ENCODE data around the gene GRIP1. TPM values are rescaled to one million over a fixed set of nuclear protein-coding genes. Genes with fewer than 3 reads are reported as not detected.

GRIP1 gene
- total and polyA plus RNA-seq, 2 experiments from 2014 or later = 5.1 to 13.7 TPM

DNA sequence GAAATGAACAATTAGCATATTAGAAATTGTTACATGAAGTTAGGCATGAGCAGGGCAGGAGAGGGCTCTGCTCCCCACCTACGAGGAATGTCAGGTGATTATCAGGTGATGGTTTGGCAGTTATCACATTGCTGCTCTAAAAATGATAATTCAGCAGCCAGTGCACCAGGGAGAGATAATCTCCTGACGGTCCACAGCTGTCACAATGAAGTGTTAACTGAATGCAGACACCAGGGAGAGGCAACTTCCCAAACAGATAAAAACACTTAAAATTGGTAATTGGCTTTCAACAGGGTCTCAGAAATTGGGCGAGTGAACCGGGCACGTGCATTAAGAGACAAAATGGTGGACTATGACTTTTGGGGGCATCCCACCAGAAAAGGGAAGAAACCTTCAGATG is 176.0 kb downstream of the GRIP1 start (continued):
- TF ChIP-seq, protein P1, sequence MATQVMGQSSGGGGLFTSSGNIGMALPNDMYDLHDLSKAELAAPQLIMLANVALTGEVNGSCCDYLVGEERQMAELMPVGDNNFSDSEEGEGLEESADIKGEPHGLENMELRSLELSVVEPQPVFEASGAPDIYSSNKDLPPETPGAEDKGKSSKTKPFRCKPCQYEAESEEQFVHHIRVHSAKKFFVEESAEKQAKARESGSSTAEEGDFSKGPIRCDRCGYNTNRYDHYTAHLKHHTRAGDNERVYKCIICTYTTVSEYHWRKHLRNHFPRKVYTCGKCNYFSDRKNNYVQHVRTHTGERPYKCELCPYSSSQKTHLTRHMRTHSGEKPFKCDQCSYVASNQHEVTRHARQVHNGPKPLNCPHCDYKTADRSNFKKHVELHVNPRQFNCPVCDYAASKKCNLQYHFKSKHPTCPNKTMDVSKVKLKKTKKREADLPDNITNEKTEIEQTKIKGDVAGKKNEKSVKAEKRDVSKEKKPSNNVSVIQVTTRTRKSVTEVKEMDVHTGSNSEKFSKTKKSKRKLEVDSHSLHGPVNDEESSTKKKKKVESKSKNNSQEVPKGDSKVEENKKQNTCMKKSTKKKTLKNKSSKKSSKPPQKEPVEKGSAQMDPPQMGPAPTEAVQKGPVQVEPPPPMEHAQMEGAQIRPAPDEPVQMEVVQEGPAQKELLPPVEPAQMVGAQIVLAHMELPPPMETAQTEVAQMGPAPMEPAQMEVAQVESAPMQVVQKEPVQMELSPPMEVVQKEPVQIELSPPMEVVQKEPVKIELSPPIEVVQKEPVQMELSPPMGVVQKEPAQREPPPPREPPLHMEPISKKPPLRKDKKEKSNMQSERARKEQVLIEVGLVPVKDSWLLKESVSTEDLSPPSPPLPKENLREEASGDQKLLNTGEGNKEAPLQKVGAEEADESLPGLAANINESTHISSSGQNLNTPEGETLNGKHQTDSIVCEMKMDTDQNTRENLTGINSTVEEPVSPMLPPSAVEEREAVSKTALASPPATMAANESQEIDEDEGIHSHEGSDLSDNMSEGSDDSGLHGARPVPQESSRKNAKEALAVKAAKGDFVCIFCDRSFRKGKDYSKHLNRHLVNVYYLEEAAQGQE (IDR thresholded peaks at IDR 0.05; ENCODE audit: unreplicated experiment) = no peak
- TF ChIP-seq EZH2phosphoT487 (IDR thresholded peaks at IDR 0.05; ENCODE audit: unreplicated experiment) (no peak), JUNB (IDR thresholded peaks at IDR 0.05; ENCODE audit: unreplicated experiment) (no peak), NANOG (IDR thresholded peaks at IDR 0.05; ENCODE audit: borderline replicate concordance) (no peak)

DNA sequence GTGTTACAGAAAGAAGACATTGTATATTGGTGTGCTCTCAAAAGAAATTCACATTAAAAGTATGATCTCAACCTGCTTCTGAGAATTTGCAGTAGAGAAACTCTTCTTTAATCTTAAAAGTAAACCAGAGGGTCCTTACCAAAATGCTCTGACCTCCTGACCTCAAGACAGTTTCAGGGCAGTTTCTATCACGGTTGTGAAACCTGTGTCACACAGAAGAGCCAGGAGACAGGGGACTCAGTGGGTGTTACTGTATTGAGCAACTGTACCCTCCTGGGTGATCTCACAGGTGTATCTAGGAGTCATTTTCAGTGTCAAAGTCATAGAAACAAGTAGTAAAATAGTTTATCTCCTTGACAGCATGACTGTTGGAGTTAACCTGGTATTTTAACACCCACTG is 178.0 kb downstream of the GRIP1 start:
- Histone ChIP-seq H3K4me2 (no peak overlapping the region), H3K4me3 (no peak overlapping the region), H3K79me2 (replicated peaks; ENCODE audit: insufficient read depth) (no peaks in the 10 kb centered on the region), H3K27me3 (ENCODE audit: insufficient read depth) (no peaks in the 10 kb centered on the region), H3F3A (replicated peaks; ENCODE audit: low read depth) (0 out of 2 replicates have a peak, but pooled peaks cover 5% of the 10 kb centered on the region), H3K4me1 (ENCODE audit: insufficient read depth) (peaks cover 40% of the 10 kb centered on the region), H3K27ac (ENCODE audit: low read depth) (no peak overlapping the region), H4K20me1 (replicated peaks; ENCODE audit: insufficient read depth) (no peaks in the 10 kb centered on the region), H3K9me2 (ENCODE audit: insufficient read depth) (no peaks in the 10 kb centered on the region; the same call in 1 of the 2 replicates), H2AFZ (no peak overlapping the region), H3K36me3 (ENCODE audit: insufficient read depth) (no peaks in the 10 kb centered on the region)
- Mint-ChIP-seq H3K4me3 (no peak overlapping the region), H3K4me1 (peaks cover 50% of the 10 kb centered on the region), H3K36me3 (ENCODE audit: low read depth) (no peaks in the 10 kb centered on the region; the same call in 2 of the 3 replicates), H3K27ac (no peak overlapping the region), H3K9me3 (no peaks in the 10 kb centered on the region), H3K27me3 (ENCODE audit: insufficient read depth, low read depth, poor library complexity) (peaks cover 2% of the 10 kb centered on the region)
- ATAC-seq (no peak), DNase-seq (ENCODE audit: low spot score) (no peak)
- TF ChIP-seq EZH2 (IDR thresholded peaks at IDR 0.05; ENCODE audit: low read depth, unreplicated experiment) (no peak), NANOG (IDR thresholded peaks at IDR 0.05; ENCODE audit: borderline replicate concordance) (no peak), CREB1 (CRISPR knock-in tag; IDR thresholded peaks at IDR 0.05; ENCODE audit: low read depth) (no peak), ZNF331 (CRISPR knock-in tag; IDR thresholded peaks at IDR 0.05; ENCODE audit: low read depth) (no peak), POLR2AphosphoS5 (IDR thresholded peaks at IDR 0.05; ENCODE audit: low read depth) (no peak), ZNF114 (CRISPR knock-in tag; IDR thresholded peaks at IDR 0.05) (no peak), JUNB (IDR thresholded peaks at IDR 0.05; ENCODE audit: unreplicated experiment) (no peak)
- TF ChIP-seq, protein P2, sequence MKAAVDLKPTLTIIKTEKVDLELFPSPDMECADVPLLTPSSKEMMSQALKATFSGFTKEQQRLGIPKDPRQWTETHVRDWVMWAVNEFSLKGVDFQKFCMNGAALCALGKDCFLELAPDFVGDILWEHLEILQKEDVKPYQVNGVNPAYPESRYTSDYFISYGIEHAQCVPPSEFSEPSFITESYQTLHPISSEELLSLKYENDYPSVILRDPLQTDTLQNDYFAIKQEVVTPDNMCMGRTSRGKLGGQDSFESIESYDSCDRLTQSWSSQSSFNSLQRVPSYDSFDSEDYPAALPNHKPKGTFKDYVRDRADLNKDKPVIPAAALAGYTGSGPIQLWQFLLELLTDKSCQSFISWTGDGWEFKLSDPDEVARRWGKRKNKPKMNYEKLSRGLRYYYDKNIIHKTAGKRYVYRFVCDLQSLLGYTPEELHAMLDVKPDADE (IDR thresholded peaks at IDR 0.05) = no peak
- TF ChIP-seq, protein P3, sequence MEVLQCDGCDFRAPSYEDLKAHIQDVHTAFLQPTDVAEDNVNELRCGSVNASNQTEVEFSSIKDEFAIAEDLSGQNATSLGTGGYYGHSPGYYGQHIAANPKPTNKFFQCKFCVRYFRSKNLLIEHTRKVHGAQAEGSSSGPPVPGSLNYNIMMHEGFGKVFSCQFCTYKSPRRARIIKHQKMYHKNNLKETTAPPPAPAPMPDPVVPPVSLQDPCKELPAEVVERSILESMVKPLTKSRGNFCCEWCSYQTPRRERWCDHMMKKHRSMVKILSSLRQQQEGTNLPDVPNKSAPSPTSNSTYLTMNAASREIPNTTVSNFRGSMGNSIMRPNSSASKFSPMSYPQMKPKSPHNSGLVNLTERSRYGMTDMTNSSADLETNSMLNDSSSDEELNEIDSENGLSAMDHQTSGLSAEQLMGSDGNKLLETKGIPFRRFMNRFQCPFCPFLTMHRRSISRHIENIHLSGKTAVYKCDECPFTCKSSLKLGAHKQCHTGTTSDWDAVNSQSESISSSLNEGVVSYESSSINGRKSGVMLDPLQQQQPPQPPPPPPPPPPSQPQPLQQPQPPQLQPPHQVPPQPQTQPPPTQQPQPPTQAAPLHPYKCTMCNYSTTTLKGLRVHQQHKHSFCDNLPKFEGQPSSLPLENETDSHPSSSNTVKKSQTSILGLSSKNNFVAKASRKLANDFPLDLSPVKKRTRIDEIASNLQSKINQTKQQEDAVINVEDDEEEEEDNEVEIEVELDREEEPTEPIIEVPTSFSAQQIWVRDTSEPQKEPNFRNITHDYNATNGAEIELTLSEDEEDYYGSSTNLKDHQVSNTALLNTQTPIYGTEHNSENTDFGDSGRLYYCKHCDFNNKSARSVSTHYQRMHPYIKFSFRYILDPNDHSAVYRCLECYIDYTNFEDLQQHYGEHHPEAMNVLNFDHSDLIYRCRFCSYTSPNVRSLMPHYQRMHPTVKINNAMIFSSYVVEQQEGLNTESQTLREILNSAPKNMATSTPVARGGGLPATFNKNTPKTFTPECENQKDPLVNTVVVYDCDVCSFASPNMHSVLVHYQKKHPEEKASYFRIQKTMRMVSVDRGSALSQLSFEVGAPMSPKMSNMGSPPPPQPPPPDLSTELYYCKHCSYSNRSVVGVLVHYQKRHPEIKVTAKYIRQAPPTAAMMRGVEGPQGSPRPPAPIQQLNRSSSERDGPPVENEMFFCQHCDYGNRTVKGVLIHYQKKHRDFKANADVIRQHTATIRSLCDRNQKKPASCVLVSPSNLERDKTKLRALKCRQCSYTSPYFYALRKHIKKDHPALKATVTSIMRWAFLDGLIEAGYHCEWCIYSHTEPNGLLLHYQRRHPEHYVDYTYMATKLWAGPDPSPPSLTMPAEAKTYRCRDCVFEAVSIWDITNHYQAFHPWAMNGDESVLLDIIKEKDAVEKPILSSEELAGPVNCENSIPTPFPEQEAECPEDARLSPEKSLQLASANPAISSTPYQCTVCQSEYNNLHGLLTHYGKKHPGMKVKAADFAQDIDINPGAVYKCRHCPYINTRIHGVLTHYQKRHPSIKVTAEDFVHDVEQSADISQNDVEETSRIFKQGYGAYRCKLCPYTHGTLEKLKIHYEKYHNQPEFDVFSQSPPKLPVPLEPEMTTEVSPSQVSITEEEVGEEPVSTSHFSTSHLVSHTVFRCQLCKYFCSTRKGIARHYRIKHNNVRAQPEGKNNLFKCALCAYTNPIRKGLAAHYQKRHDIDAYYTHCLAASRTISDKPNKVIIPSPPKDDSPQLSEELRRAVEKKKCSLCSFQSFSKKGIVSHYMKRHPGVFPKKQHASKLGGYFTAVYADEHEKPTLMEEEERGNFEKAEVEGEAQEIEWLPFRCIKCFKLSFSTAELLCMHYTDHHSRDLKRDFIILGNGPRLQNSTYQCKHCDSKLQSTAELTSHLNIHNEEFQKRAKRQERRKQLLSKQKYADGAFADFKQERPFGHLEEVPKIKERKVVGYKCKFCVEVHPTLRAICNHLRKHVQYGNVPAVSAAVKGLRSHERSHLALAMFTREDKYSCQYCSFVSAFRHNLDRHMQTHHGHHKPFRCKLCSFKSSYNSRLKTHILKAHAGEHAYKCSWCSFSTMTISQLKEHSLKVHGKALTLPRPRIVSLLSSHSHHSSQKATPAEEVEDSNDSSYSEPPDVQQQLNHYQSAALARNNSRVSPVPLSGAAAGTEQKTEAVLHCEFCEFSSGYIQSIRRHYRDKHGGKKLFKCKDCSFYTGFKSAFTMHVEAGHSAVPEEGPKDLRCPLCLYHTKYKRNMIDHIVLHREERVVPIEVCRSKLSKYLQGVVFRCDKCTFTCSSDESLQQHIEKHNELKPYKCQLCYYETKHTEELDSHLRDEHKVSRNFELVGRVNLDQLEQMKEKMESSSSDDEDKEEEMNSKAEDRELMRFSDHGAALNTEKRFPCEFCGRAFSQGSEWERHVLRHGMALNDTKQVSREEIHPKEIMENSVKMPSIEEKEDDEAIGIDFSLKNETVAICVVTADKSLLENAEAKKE (CRISPR knock-in tag; IDR thresholded peaks at IDR 0.05) = no peak
- TF ChIP-seq, protein P1 (IDR thresholded peaks at IDR 0.05; ENCODE audit: unreplicated experiment) = no peak
